Measurements from ENCODE around the gene ADGRE1.

The ADGRE1 gene

DNA sequence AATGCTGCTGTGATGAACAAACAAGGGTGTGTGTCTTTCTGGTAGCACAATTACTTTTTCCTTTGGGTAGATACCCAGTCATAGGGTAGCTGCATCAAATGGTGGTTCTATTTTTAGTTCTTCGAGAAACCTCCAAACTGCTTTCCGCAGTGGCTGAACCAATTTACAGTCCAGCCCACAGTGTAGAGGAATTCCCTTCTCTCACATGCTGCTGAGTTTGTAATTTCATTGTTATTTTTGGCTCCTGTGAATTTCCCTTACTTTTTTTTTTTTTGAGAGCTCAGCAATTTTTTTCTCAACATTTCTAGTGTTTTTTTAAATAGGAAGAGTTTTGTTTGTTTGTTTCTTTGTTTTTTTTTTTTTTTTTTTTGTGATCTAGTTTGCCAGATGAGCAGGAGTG is 37.5 kb upstream of the ADGRE1 start:
- Histone ChIP-seq H4K8ac (ENCODE audit: low read depth, low read length) (no peak overlapping the region), H3K4me1 (ENCODE audit: control insufficient read depth, low read depth, low read length) (no peaks in the 10 kb centered on the region), H3K4me2 (ENCODE audit: low read length) (no peak overlapping the region), H3K4me3 (ENCODE audit: low read length) (no peak overlapping the region), H2BK15ac (replicated peaks; ENCODE audit: low read depth) (no peak overlapping the region), H3K56ac (ENCODE audit: low read length) (no peak overlapping the region), H2BK120ac (ENCODE audit: low read depth, low read length) (no peak overlapping the region), H3K79me1 (ENCODE audit: low read length) (no peaks in the 10 kb centered on the region), H3K23ac (ENCODE audit: low read length) (no peak overlapping the region), H3K4ac (ENCODE audit: low read depth, low read length) (no peak overlapping the region), H3K27ac (ENCODE audit: low read depth, low read length) (no peak overlapping the region), H3K9ac (ENCODE audit: low read length) (no peak overlapping the region), H3K18ac (ENCODE audit: low read length) (no peak overlapping the region), H2BK5ac (ENCODE audit: low read length) (no peak overlapping the region), H4K5ac (ENCODE audit: low read length) (no peak overlapping the region), H3K36me3 (ENCODE audit: control insufficient read depth, insufficient read depth, low read length) (no peaks in the 10 kb centered on the region), H2AK5ac (ENCODE audit: low read length) (no peak overlapping the region), H3K27me3 (ENCODE audit: insufficient read depth, low read length, poor library complexity) (no peaks in the 10 kb centered on the region), H3K79me2 (ENCODE audit: control insufficient read depth, insufficient read depth, low read length) (no peaks in the 10 kb centered on the region)
- no CpG with 5 or more reads among the region's 2 CpGs for WGBS (ENCODE audit: extremely low coverage, insufficient coverage, low lambda C conversion rate)
- DNase-seq: no peak

GRCh38 chr19:6851359-6851758 is 36.0 kb upstream of the ADGRE1 start:
- Histone ChIP-seq H3K4ac (ENCODE audit: low read depth, low read length) (no peak overlapping the region), H3K36me3 (ENCODE audit: control insufficient read depth, insufficient read depth, low read length) (no peaks in the 10 kb centered on the region), H3K27me3 (ENCODE audit: insufficient read depth, low read length, poor library complexity) (no peaks in the 10 kb centered on the region), H3K27ac (ENCODE audit: low read depth, low read length) (no peak overlapping the region), H4K8ac (ENCODE audit: low read depth, low read length) (no peak overlapping the region), H3K23ac (ENCODE audit: low read length) (no peak overlapping the region), H3K79me1 (ENCODE audit: low read length) (no peaks in the 10 kb centered on the region), H4K5ac (ENCODE audit: low read length) (no peak overlapping the region), H2BK5ac (ENCODE audit: low read length) (no peak overlapping the region), H3K4me3 (ENCODE audit: low read length) (no peak overlapping the region), H3K9ac (ENCODE audit: low read length) (no peak overlapping the region), H3K56ac (ENCODE audit: low read length) (no peak overlapping the region), H3K4me1 (ENCODE audit: control insufficient read depth, low read depth, low read length) (no peaks in the 10 kb centered on the region), H2BK120ac (ENCODE audit: low read depth, low read length) (no peak overlapping the region), H3K4me2 (ENCODE audit: low read length) (no peak overlapping the region), H3K18ac (ENCODE audit: low read length) (no peak overlapping the region), H3K79me2 (ENCODE audit: control insufficient read depth, insufficient read depth, low read length) (no peaks in the 10 kb centered on the region), H2BK15ac (replicated peaks; ENCODE audit: low read depth) (no peak overlapping the region), H2AK5ac (ENCODE audit: low read length) (no peak overlapping the region)
- WGBS (ENCODE audit: extremely low coverage, insufficient coverage, low lambda C conversion rate): no CpG with 5 or more reads among the region's 1 CpG
- no peak for DNase-seq

DNA sequence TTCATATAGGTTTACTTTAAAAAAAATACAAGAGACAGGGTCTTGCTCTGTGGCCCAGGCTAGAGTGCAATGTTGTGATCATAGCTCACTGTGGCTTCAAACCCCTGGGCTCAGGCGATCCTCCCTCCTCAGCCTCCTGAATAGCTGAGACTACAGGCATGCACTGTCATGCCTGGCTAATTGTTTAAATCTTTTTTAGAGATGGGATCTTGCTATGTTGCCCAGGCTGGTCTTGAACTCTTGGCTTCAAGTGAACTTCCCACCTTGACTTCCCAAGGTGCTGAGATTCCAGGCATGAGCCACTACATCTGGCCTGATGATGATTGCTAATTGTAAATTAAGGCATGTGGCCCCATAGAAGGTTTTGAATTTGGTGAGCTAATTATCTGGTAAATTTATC is 35.4 kb upstream of the ADGRE1 start:
- no peaks in the 10 kb centered on the region for H3K79me2 ChIP-seq (ENCODE audit: control insufficient read depth, insufficient read depth, low read length)
- no peak overlapping the region for H4K5ac ChIP-seq (ENCODE audit: low read length)
- H3K9ac ChIP-seq (ENCODE audit: low read length): no peak overlapping the region
- no peak overlapping the region for H3K4ac ChIP-seq (ENCODE audit: low read depth, low read length)
- no peak overlapping the region for H2BK15ac ChIP-seq (replicated peaks; ENCODE audit: low read depth)
- no peaks in the 10 kb centered on the region for H3K79me1 ChIP-seq (ENCODE audit: low read length)
- no peak overlapping the region for H3K18ac ChIP-seq (ENCODE audit: low read length)
- H3K36me3 ChIP-seq (ENCODE audit: control insufficient read depth, insufficient read depth, low read length): no peaks in the 10 kb centered on the region
- H3K27me3 ChIP-seq (ENCODE audit: insufficient read depth, low read length, poor library complexity): no peaks in the 10 kb centered on the region
- H2BK5ac ChIP-seq (ENCODE audit: low read length): no peak overlapping the region
- H2AK5ac ChIP-seq (ENCODE audit: low read length): no peak overlapping the region
- DNase-seq: no peak
- H3K4me2 ChIP-seq (ENCODE audit: low read length): no peak overlapping the region
- no peak overlapping the region for H2BK120ac ChIP-seq (ENCODE audit: low read depth, low read length)
- no peak overlapping the region for H3K4me3 ChIP-seq (ENCODE audit: low read length)
- H3K23ac ChIP-seq (ENCODE audit: low read length): no peak overlapping the region
- no peak overlapping the region for H3K56ac ChIP-seq (ENCODE audit: low read length)
- no peak overlapping the region for H4K8ac ChIP-seq (ENCODE audit: low read depth, low read length)
- WGBS (ENCODE audit: extremely low coverage, insufficient coverage, low lambda C conversion rate): no CpG with 5 or more reads among the region's 1 CpG
- no peaks in the 10 kb centered on the region for H3K4me1 ChIP-seq (ENCODE audit: control insufficient read depth, low read depth, low read length)
- no peak overlapping the region for H3K27ac ChIP-seq (ENCODE audit: low read depth, low read length)

DNA sequence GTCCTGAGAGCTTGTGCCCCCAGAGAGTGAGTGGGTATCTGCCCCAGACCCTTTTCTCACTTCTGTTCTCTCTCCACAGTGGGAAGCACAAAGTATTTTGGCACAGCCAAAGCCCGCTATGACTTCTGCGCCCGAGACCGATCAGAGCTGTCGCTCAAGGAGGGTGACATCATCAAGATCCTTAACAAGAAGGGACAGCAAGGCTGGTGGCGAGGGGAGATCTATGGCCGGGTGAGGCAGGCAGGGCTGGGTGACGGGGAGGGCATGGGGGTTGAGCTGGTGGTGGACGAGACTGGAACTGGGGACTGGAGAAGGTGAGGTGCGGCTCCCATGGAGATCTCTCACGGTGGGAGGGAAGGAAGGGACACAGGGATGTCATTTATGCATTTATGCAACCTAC is 33.5 kb upstream of the ADGRE1 start:
- DNase-seq: no peak
- no peak overlapping the region for H2BK15ac ChIP-seq (replicated peaks; ENCODE audit: low read depth)
- H2BK120ac ChIP-seq (ENCODE audit: low read depth, low read length): no peak overlapping the region
- H3K23ac ChIP-seq (ENCODE audit: low read length): no peak overlapping the region
- WGBS (ENCODE audit: extremely low coverage, insufficient coverage, low lambda C conversion rate): no CpG with 5 or more reads among the region's 11 CpGs
- no peak overlapping the region for H3K4ac ChIP-seq (ENCODE audit: low read depth, low read length)
- no peak overlapping the region for H2BK5ac ChIP-seq (ENCODE audit: low read length)
- no peaks in the 10 kb centered on the region for H3K36me3 ChIP-seq (ENCODE audit: control insufficient read depth, insufficient read depth, low read length)
- no peaks in the 10 kb centered on the region for H3K79me1 ChIP-seq (ENCODE audit: low read length)
- H4K5ac ChIP-seq (ENCODE audit: low read length): no peak overlapping the region
- H3K56ac ChIP-seq (ENCODE audit: low read length): no peak overlapping the region
- H3K4me2 ChIP-seq (ENCODE audit: low read length): no peak overlapping the region
- H3K4me3 ChIP-seq (ENCODE audit: low read length): no peak overlapping the region
- no peak overlapping the region for H3K18ac ChIP-seq (ENCODE audit: low read length)
- H3K27me3 ChIP-seq (ENCODE audit: insufficient read depth, low read length, poor library complexity): no peaks in the 10 kb centered on the region
- H3K79me2 ChIP-seq (ENCODE audit: control insufficient read depth, insufficient read depth, low read length): no peaks in the 10 kb centered on the region
- H2AK5ac ChIP-seq (ENCODE audit: low read length): no peak overlapping the region
- H3K27ac ChIP-seq (ENCODE audit: low read depth, low read length): no peak overlapping the region
- no peaks in the 10 kb centered on the region for H3K4me1 ChIP-seq (ENCODE audit: control insufficient read depth, low read depth, low read length)
- no peak overlapping the region for H3K9ac ChIP-seq (ENCODE audit: low read length)
- H4K8ac ChIP-seq (ENCODE audit: low read depth, low read length): no peak overlapping the region

GRCh38 chr19:6854758-6855157 is 32.6 kb upstream of the ADGRE1 start:
- H3K27me3 ChIP-seq (ENCODE audit: insufficient read depth, low read length, poor library complexity): no peaks in the 10 kb centered on the region
- no peak overlapping the region for H3K9ac ChIP-seq (ENCODE audit: low read length)
- H3K23ac ChIP-seq (ENCODE audit: low read length): no peak overlapping the region
- no peak overlapping the region for H3K27ac ChIP-seq (ENCODE audit: low read depth, low read length)
- H3K4me3 ChIP-seq (ENCODE audit: low read length): no peak overlapping the region
- no peaks in the 10 kb centered on the region for H3K4me1 ChIP-seq (ENCODE audit: control insufficient read depth, low read depth, low read length)
- no peak overlapping the region for H4K8ac ChIP-seq (ENCODE audit: low read depth, low read length)
- H4K5ac ChIP-seq (ENCODE audit: low read length): no peak overlapping the region
- H3K36me3 ChIP-seq (ENCODE audit: control insufficient read depth, insufficient read depth, low read length): no peaks in the 10 kb centered on the region
- no peak overlapping the region for H2AK5ac ChIP-seq (ENCODE audit: low read length)
- no peak overlapping the region for H3K56ac ChIP-seq (ENCODE audit: low read length)
- no peak overlapping the region for H2BK120ac ChIP-seq (ENCODE audit: low read depth, low read length)
- no peak overlapping the region for H3K4ac ChIP-seq (ENCODE audit: low read depth, low read length)
- H2BK5ac ChIP-seq (ENCODE audit: low read length): no peak overlapping the region
- DNase-seq: no peak
- WGBS (ENCODE audit: extremely low coverage, insufficient coverage, low lambda C conversion rate): no CpG with 5 or more reads among the region's 2 CpGs
- no peaks in the 10 kb centered on the region for H3K79me2 ChIP-seq (ENCODE audit: control insufficient read depth, insufficient read depth, low read length)
- H3K4me2 ChIP-seq (ENCODE audit: low read length): no peak overlapping the region
- H2BK15ac ChIP-seq (replicated peaks; ENCODE audit: low read depth): no peak overlapping the region
- no peak overlapping the region for H3K18ac ChIP-seq (ENCODE audit: low read length)
- no peaks in the 10 kb centered on the region for H3K79me1 ChIP-seq (ENCODE audit: low read length)

DNA sequence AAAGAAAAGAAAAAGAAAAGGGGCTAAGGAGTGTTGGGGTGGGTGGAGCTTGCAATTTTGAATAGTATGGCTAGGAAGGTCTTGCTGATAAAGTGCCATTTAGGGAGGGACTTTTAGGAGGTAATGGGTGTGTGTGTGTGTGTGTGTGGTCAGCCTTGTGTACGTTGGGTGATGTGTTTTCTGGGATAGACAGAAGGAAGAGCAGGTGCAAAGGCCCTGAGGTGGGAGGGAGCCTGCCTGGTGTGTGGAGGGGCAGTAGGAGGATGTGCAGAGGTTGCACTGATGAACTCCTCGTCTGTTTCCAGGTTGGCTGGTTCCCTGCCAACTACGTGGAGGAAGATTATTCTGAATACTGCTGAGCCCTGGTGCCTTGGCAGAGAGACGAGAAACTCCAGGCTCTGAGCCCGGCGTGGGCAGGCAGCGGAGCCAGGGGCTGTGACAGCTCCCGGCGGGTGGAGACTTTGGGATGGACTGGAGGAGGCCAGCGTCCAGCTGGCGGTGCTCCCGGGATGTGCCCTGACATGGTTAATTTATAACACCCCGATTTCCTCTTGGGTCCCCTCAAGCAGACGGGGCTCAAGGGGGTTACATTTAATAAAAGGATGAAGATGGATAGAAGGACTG is 30.5 kb upstream of the ADGRE1 start:
- Histone ChIP-seq H3K4me2 (ENCODE audit: low read length) (no peak overlapping the region), H3K56ac (ENCODE audit: low read length) (no peak overlapping the region), H3K79me1 (ENCODE audit: low read length) (no peaks in the 10 kb centered on the region), H3K36me3 (ENCODE audit: control insufficient read depth, insufficient read depth, low read length) (no peaks in the 10 kb centered on the region), H3K79me2 (ENCODE audit: control insufficient read depth, insufficient read depth, low read length) (no peaks in the 10 kb centered on the region), H2BK5ac (ENCODE audit: low read length) (no peak overlapping the region), H4K5ac (ENCODE audit: low read length) (no peak overlapping the region), H3K4me1 (ENCODE audit: control insufficient read depth, low read depth, low read length) (no peaks in the 10 kb centered on the region), H3K27ac (ENCODE audit: low read depth, low read length) (no peak overlapping the region), H3K9ac (ENCODE audit: low read length) (no peak overlapping the region), H3K23ac (ENCODE audit: low read length) (no peak overlapping the region), H3K18ac (ENCODE audit: low read length) (no peak overlapping the region), H3K4ac (ENCODE audit: low read depth, low read length) (no peak overlapping the region), H2BK120ac (ENCODE audit: low read depth, low read length) (no peak overlapping the region), H3K27me3 (ENCODE audit: insufficient read depth, low read length, poor library complexity) (no peaks in the 10 kb centered on the region), H4K8ac (ENCODE audit: low read depth, low read length) (no peak overlapping the region), H2BK15ac (replicated peaks; ENCODE audit: low read depth) (no peak overlapping the region), H2AK5ac (ENCODE audit: low read length) (no peak overlapping the region), H3K4me3 (ENCODE audit: low read length) (no peak overlapping the region)
- DNase-seq: no peak
- WGBS (ENCODE audit: extremely low coverage, insufficient coverage, low lambda C conversion rate): no CpG with 5 or more reads among the region's 14 CpGs
